Measurements from ENCODE around the gene FAF1. TPM values are rescaled to one million over a fixed set of nuclear protein-coding genes. Genes with fewer than 3 reads are reported as not detected.
"Not testable (repeated sequence)": the region's sequence is repeated elsewhere in the genome, so short reads cannot be mapped to it uniquely, and the experiment has no call there.

Gene FAF1
- total RNA-seq, 1 experiment from 2014 or later: 109 TPM

- H3K27ac ChIP-seq (ENCODE audit: low read depth, low read length, poor library complexity, severe bottlenecking): no peak overlapping the region
- no peak for DNase-seq (ENCODE audit: low spot score)
- POLR2A ChIA-PET (ENCODE audit: low non-redundant PET): no interaction called here
- H3K9me3 ChIP-seq (ENCODE audit: low read depth, low read length, poor library complexity, severe bottlenecking): peaks cover 7% of the 10 kb centered on the region
- H3K4me3 ChIP-seq (ENCODE audit: low read depth, low read length, poor library complexity, severe bottlenecking): no peak overlapping the region
- BruUV-seq (replicated peaks): no TSS peak
- intact Hi-C loops (cut with micrococcal nuclease; ENCODE audit: unreplicated experiment): no loop called here
- H3K27me3 ChIP-seq (replicated peaks; ENCODE audit: insufficient read depth, low read depth, low read length, poor library complexity): no peaks in the 10 kb centered on the region
- no peaks in the 10 kb centered on the region for H3K36me3 ChIP-seq (ENCODE audit: insufficient read depth, low read length, poor library complexity, severe bottlenecking)
- CTCF ChIA-PET: no interaction called here
- TF ChIP-seq EZH2 (IDR thresholded peaks at IDR 0.05; ENCODE audit: borderline replicate concordance, low read depth, low read length, poor library complexity, severe bottlenecking) (no peak), CTCF (conservative IDR thresholded peaks at IDR 0.05; ENCODE audit: low read depth, low read length) (no peak)
- H3K4me1 ChIP-seq (ENCODE audit: insufficient read depth, low read length, poor library complexity, severe bottlenecking): no peaks in the 10 kb centered on the region
Observed at GRCh38 chr1:50915621-50916020, 44.4 kb downstream of the FAF1 start.

- Histone ChIP-seq H3K27me3 (replicated peaks; ENCODE audit: insufficient read depth, low read depth, low read length, poor library complexity) (no peaks in the 10 kb centered on the region), H3K9me3 (ENCODE audit: low read depth, low read length, poor library complexity, severe bottlenecking) (no peaks in the 10 kb centered on the region), H3K4me3 (ENCODE audit: low read depth, low read length, poor library complexity, severe bottlenecking) (no peak overlapping the region), H3K4me1 (ENCODE audit: insufficient read depth, low read length, poor library complexity, severe bottlenecking) (no peaks in the 10 kb centered on the region), H3K27ac (ENCODE audit: low read depth, low read length, poor library complexity, severe bottlenecking) (no peak overlapping the region), H3K36me3 (ENCODE audit: insufficient read depth, low read length, poor library complexity, severe bottlenecking) (no peaks in the 10 kb centered on the region)
- TF ChIP-seq EZH2 (IDR thresholded peaks at IDR 0.05; ENCODE audit: borderline replicate concordance, low read depth, low read length, poor library complexity, severe bottlenecking): no peak
- no peak for TF ChIP-seq CTCF (conservative IDR thresholded peaks at IDR 0.05; ENCODE audit: low read depth, low read length)
- intact Hi-C loops (cut with micrococcal nuclease; ENCODE audit: unreplicated experiment): no loop called here
- POLR2A ChIA-PET (ENCODE audit: low non-redundant PET): no interaction called here
- CTCF ChIA-PET: no interaction called here
- DNase-seq (ENCODE audit: low spot score): no peak
- BruUV-seq (replicated peaks): no TSS peak
Observed at GRCh38 chr1:50913954-50914353, 46.1 kb downstream of the FAF1 start.

- BruUV-seq (replicated peaks); H3K9me3 ChIP-seq (ENCODE audit: low read depth, low read length, poor library complexity, severe bottlenecking); H3K4me1 ChIP-seq (ENCODE audit: insufficient read depth, low read length, poor library complexity, severe bottlenecking); H3K27ac ChIP-seq (ENCODE audit: low read depth, low read length, poor library complexity, severe bottlenecking); intact Hi-C loops (cut with micrococcal nuclease; ENCODE audit: unreplicated experiment); H3K27me3 ChIP-seq (replicated peaks; ENCODE audit: insufficient read depth, low read depth, low read length, poor library complexity); POLR2A ChIA-PET (ENCODE audit: low non-redundant PET); H3K4me3 ChIP-seq (ENCODE audit: low read depth, low read length, poor library complexity, severe bottlenecking); H3K36me3 ChIP-seq (ENCODE audit: insufficient read depth, low read length, poor library complexity, severe bottlenecking); CTCF ChIA-PET; DNase-seq (ENCODE audit: low spot score): not testable (repeated sequence)
Observed at GRCh38 chr1:50910356-50910755, 49.7 kb downstream of the FAF1 start.

GRCh38 chr1:50907610-50908009 lies 52.5 kb downstream of the FAF1 start:
- H3K4me3 ChIP-seq (ENCODE audit: low read depth, low read length, poor library complexity, severe bottlenecking); intact Hi-C loops (cut with micrococcal nuclease; ENCODE audit: unreplicated experiment); CTCF ChIA-PET; H3K36me3 ChIP-seq (ENCODE audit: insufficient read depth, low read length, poor library complexity, severe bottlenecking); POLR2A ChIA-PET (ENCODE audit: low non-redundant PET); H3K9me3 ChIP-seq (ENCODE audit: low read depth, low read length, poor library complexity, severe bottlenecking); H3K4me1 ChIP-seq (ENCODE audit: insufficient read depth, low read length, poor library complexity, severe bottlenecking); H3K27ac ChIP-seq (ENCODE audit: low read depth, low read length, poor library complexity, severe bottlenecking); H3K27me3 ChIP-seq (replicated peaks; ENCODE audit: insufficient read depth, low read depth, low read length, poor library complexity); DNase-seq (ENCODE audit: low spot score): not testable (repeated sequence)
- BruUV-seq (replicated peaks): TSS peak; percentile 9

- POLR2A ChIA-PET (ENCODE audit: low non-redundant PET); H3K9me3 ChIP-seq (ENCODE audit: low read depth, low read length, poor library complexity, severe bottlenecking); H3K36me3 ChIP-seq (ENCODE audit: insufficient read depth, low read length, poor library complexity, severe bottlenecking); H3K4me3 ChIP-seq (ENCODE audit: low read depth, low read length, poor library complexity, severe bottlenecking); H3K4me1 ChIP-seq (ENCODE audit: insufficient read depth, low read length, poor library complexity, severe bottlenecking); intact Hi-C loops (cut with micrococcal nuclease; ENCODE audit: unreplicated experiment); BruUV-seq (replicated peaks); H3K27ac ChIP-seq (ENCODE audit: low read depth, low read length, poor library complexity, severe bottlenecking); DNase-seq (ENCODE audit: low spot score); H3K27me3 ChIP-seq (replicated peaks; ENCODE audit: insufficient read depth, low read depth, low read length, poor library complexity); CTCF ChIA-PET: not testable (repeated sequence)
Observed at GRCh38 chr1:50906050-50906449, 54.0 kb downstream of the FAF1 start.
